ENCODE data around the gene CUBN. TPM values are rescaled to one million over a fixed set of nuclear protein-coding genes. Genes with fewer than 3 reads are reported as not detected.

CUBN gene
- total and polyA plus RNA-seq, 5 donors from 2014 or later: 0.01 to 4.7 (median 0.15) TPM

- peak overlapping the region in 2 of 3 donors; percentile 29 to 90 for H3K27ac Mint-ChIP-seq
- Histone ChIP-seq H3K4me3 (ENCODE audit: low read depth, low read length) (no peak overlapping the region), H3K27ac (ENCODE audit: insufficient read depth, low read length, poor library complexity, severe bottlenecking) (no peak overlapping the region), H3K9me3 (ENCODE audit: control insufficient read depth in 2 of 2, low read length in 2 of 2) (no peaks in the 10 kb centered on the region), H3K4me1 (ENCODE audit: control insufficient read depth, insufficient read depth, low read length, poor library complexity, severe bottlenecking) (peaks cover 17% of the 10 kb centered on the region), H3K27me3 (ENCODE audit: control insufficient read depth, insufficient read depth, low read length) (no peaks in the 10 kb centered on the region), H3K36me3 (ENCODE audit: control insufficient read depth, insufficient read depth, low read length) (no peaks in the 10 kb centered on the region)
- H3K4me1 Mint-ChIP-seq: peaks cover 13 to 38% (median 28%) of the 10 kb centered on the region in 4 donors
- DNase-seq (peak in 1 of 3 donors; percentile 10), ATAC-seq (ENCODE audit: low read depth in 2 of 2) (no peak)
- H3K27me3 Mint-ChIP-seq: no peaks in the 10 kb centered on the region
- H3K4me3 Mint-ChIP-seq: no peak overlapping the region
- peaks cover 4% of the 10 kb centered on the region for H3K36me3 Mint-ChIP-seq
- no peaks in the 10 kb centered on the region for H3K9me3 Mint-ChIP-seq
These were observed 95.9 kb downstream of the CUBN start for GRCh38 chr10:17033529-17034260.

DNA sequence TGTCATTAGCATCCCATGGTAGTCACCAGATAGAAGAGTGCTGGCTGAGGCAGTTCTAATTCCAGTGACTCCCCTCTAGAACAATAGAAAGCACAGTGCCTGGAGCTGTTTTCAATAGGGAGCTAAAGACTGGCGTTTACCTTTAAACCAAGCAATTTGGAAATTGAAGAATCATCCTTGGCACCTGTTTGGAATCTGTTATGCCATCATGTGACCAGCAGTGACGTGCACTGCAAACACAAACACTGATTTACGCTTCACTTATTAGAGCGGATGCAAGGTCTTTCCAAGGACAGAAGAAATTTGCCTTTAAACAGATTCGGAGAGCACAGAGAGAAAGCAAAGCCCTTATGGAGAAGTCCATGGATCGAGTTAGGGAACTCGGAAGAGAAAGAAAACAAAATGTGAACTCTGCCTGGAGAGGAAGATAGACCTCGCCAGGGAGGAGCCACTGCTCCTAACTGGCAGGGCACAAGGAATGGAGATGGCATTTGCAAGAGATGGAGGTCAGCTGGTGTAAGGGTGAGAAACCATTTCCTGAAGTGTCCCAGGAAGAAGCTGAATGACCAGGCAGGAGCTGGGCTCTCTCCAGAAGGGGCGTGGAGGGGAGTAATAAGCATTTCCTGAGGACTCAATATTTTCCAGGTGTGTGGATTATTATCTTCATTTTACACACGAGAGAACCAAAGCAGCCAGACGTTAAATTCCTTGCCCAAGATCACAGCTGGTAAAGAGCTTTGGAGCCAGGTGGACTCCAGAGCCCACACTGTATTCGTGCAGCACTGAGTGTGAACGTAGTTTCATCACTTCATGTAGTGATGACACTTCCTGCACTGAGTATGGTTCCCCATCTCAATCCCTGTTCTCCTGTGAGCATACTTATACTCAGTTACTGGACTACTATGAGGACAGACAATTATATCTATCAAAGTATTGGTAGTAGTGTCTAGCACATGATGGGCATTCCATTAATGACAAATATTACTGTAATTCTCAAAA lies 97.7 kb downstream of the CUBN start:
- no peak overlapping the region for H3K4me3 ChIP-seq (ENCODE audit: low read depth, low read length)
- DNase-seq (no peak), ATAC-seq (ENCODE audit: low read depth in 2 of 2) (no peak)
- no peak overlapping the region for H3K27ac ChIP-seq (ENCODE audit: insufficient read depth, low read length, poor library complexity, severe bottlenecking)
- peaks cover 35% of the 10 kb centered on the region for H3K4me1 ChIP-seq (ENCODE audit: control insufficient read depth, insufficient read depth, low read length, poor library complexity, severe bottlenecking)
- H3K36me3 ChIP-seq (ENCODE audit: control insufficient read depth, insufficient read depth, low read length): no peaks in the 10 kb centered on the region
- Mint-ChIP-seq H3K4me1 (peaks cover 15 to 52% (median 35%) of the 10 kb centered on the region in 4 donors), H3K4me3 (no peak overlapping the region), H3K36me3 (peaks cover 4% of the 10 kb centered on the region), H3K27ac (peak overlapping the region in 1 of 3 donors; percentile 17), H3K27me3 (no peaks in the 10 kb centered on the region), H3K9me3 (no peaks in the 10 kb centered on the region)
- H3K9me3 ChIP-seq (ENCODE audit: control insufficient read depth in 2 of 2, low read length in 2 of 2): no peaks in the 10 kb centered on the region
- H3K27me3 ChIP-seq (ENCODE audit: control insufficient read depth, insufficient read depth, low read length): no peaks in the 10 kb centered on the region

DNA sequence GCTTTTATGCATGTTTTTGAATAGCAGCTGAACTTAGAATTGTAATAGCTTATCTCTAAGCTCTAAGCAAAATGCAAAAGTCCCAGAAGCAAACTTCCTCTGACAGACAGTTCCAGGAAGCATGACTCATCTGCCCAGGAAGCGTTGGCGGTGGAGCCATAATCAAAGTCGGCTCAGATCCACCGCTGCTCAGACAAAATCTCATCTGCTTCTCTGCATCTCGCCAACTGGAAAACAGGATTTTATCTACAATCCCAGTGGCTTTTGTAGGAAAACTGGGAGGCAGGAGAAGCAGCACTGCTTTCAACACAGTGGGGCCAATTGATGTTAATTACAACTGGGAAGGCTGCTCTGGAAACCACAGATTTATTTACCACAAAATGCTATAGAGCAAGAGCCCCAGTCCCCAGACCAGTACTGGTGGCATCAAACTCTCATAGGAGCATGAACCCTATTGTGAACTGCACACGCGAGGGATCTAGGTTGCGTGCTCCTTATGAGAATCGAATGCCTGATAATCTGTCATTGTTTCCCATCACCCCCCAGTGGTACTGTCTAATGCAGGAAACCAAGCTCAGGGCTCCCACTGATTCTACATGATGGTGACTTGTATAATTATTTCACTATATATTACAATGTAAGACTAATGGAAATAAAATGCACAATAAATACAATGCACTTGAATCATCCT lies 99.9 kb downstream of the CUBN start:
- no peaks in the 10 kb centered on the region for H3K9me3 ChIP-seq (ENCODE audit: control insufficient read depth in 2 of 2, low read length in 2 of 2)
- no peaks in the 10 kb centered on the region for H3K27me3 ChIP-seq (ENCODE audit: control insufficient read depth, insufficient read depth, low read length)
- H3K36me3 ChIP-seq (ENCODE audit: control insufficient read depth, insufficient read depth, low read length): no peaks in the 10 kb centered on the region
- ATAC-seq (ENCODE audit: low read depth in 2 of 2) (peak; percentile 53 to 57), DNase-seq (peak; percentile 37 to 88 (median 54))
- H3K4me1 ChIP-seq (ENCODE audit: control insufficient read depth, insufficient read depth, low read length, poor library complexity, severe bottlenecking): peaks cover 57% of the 10 kb centered on the region
- Mint-ChIP-seq H3K9me3 (no peaks in the 10 kb centered on the region), H3K27ac (peak overlapping the region; percentile 86 to 96 (median 90)), H3K4me1 (peaks cover 26 to 73% (median 49%) of the 10 kb centered on the region in 4 donors), H3K27me3 (no peaks in the 10 kb centered on the region), H3K4me3 (peak overlapping the region; percentile 72 to 88 (median 86)), H3K36me3 (no peaks in the 10 kb centered on the region)
- peak overlapping the region; percentile 88 for H3K4me3 ChIP-seq (ENCODE audit: low read depth, low read length)
- H3K27ac ChIP-seq (ENCODE audit: insufficient read depth, low read length, poor library complexity, severe bottlenecking): peak overlapping the region; percentile 74

- Mint-ChIP-seq H3K36me3 (no peaks in the 10 kb centered on the region), H3K4me3 (peak overlapping the region; percentile 72 to 88 (median 86)), H3K27me3 (no peaks in the 10 kb centered on the region), H3K27ac (peak overlapping the region; percentile 86 to 96 (median 90)), H3K9me3 (no peaks in the 10 kb centered on the region), H3K4me1 (peaks cover 26 to 77% (median 51%) of the 10 kb centered on the region in 4 donors)
- Histone ChIP-seq H3K4me1 (ENCODE audit: control insufficient read depth, insufficient read depth, low read length, poor library complexity, severe bottlenecking) (peaks cover 62% of the 10 kb centered on the region), H3K36me3 (ENCODE audit: control insufficient read depth, insufficient read depth, low read length) (no peaks in the 10 kb centered on the region), H3K9me3 (ENCODE audit: control insufficient read depth in 2 of 2, low read length in 2 of 2) (no peaks in the 10 kb centered on the region), H3K27me3 (ENCODE audit: control insufficient read depth, insufficient read depth, low read length) (no peaks in the 10 kb centered on the region), H3K27ac (ENCODE audit: insufficient read depth, low read length, poor library complexity, severe bottlenecking) (peak overlapping the region; percentile 74), H3K4me3 (ENCODE audit: low read depth, low read length) (peak overlapping the region; percentile 88)
- DNase-seq: no peak
- ATAC-seq (ENCODE audit: low read depth in 2 of 2): peak in 1 of 2 donors; percentile 2
These were observed 100.4 kb downstream of the CUBN start for GRCh38 chr10:17029239-17029580.

DNA sequence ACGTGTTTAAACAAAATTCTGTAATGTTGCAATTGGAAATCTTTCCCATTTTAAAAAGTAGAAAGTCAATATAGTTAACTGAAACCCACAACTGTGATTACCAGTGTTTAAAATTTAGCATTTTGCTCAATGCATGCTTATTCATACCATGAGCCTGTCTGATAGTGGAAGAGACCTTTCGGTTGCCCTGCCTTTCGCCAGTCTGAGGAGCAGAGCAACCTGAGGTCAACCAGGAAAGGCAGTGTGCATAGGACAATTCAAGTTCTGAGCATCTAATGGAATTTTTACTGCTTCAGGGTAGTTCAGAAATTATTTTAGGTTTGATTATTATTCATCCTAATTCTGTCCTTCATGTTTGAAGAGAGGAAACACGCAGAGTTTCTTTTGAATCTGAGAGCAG lies 100.8 kb downstream of the CUBN start:
- Mint-ChIP-seq H3K4me1 (peaks cover 26 to 77% (median 53%) of the 10 kb centered on the region in 4 donors), H3K4me3 (peak overlapping the region; percentile 72 to 88 (median 86))

DNA sequence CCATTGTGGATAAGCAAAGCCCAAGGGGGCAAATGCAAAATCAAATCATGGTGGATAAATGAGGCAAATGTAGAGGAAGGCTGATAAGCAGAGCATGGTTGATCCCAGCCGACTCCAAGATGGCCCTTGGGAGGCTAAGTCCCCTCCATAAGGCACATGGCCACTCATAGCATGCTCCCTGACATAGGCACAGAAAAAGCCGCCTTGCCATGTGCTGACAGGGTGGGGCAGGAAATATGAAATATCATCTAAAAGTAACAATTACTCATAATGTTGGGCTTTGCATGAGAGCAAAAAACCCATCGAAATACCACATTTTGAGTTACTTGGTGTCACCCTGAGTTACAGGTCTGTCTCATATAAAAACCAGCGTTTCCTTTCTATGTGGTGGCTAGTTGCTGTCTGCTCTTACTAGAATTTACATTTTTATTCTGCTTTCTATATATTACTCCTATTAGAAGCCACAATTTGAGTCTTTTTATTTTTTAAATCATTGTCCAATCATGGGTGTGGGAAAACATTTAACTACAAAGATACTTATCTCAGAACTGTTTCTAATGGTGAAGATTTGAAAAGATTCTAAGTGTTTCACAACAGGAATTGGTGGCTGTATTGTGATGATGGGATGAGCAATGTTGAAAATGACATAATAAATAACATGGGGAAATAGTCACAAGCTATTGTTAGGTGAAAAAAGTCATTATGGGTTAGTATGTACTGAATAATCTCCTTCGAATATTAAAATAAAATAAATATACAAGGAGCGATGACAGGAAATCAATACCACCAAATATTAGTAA lies 102.7 kb downstream of the CUBN start:
- Mint-ChIP-seq H3K27me3 (no peaks in the 10 kb centered on the region), H3K27ac (peak overlapping the region; percentile 87 to 96 (median 91)), H3K4me3 (peak overlapping the region; percentile 39 to 68 (median 60)), H3K36me3 (no peaks in the 10 kb centered on the region), H3K9me3 (no peaks in the 10 kb centered on the region), H3K4me1 (peaks cover 31 to 82% (median 55%) of the 10 kb centered on the region in 4 donors)
- DNase-seq: peak; percentile 50 to 93 (median 77)
- Histone ChIP-seq H3K27ac (ENCODE audit: insufficient read depth, low read length, poor library complexity, severe bottlenecking) (peak overlapping the region; percentile 92), H3K4me1 (ENCODE audit: control insufficient read depth, insufficient read depth, low read length, poor library complexity, severe bottlenecking) (peaks cover 76% of the 10 kb centered on the region), H3K9me3 (ENCODE audit: control insufficient read depth in 2 of 2, low read length in 2 of 2) (no peaks in the 10 kb centered on the region), H3K4me3 (ENCODE audit: low read depth, low read length) (peak overlapping the region; percentile 45), H3K27me3 (ENCODE audit: control insufficient read depth, insufficient read depth, low read length) (no peaks in the 10 kb centered on the region), H3K36me3 (ENCODE audit: control insufficient read depth, insufficient read depth, low read length) (no peaks in the 10 kb centered on the region)
- ATAC-seq (ENCODE audit: low read depth in 2 of 2): peak; percentile 71 to 73

More for the DNA sequence above, 100.8 kb downstream of the CUBN start:
- Histone ChIP-seq H3K4me3 (ENCODE audit: low read depth, low read length) (peak overlapping the region; percentile 88), H3K36me3 (ENCODE audit: control insufficient read depth, insufficient read depth, low read length) (no peaks in the 10 kb centered on the region), H3K4me1 (ENCODE audit: control insufficient read depth, insufficient read depth, low read length, poor library complexity, severe bottlenecking) (peaks cover 66% of the 10 kb centered on the region), H3K27me3 (ENCODE audit: control insufficient read depth, insufficient read depth, low read length) (no peaks in the 10 kb centered on the region), H3K9me3 (ENCODE audit: control insufficient read depth in 2 of 2, low read length in 2 of 2) (no peaks in the 10 kb centered on the region), H3K27ac (ENCODE audit: insufficient read depth, low read length, poor library complexity, severe bottlenecking) (peak overlapping the region; percentile 74)
- H3K36me3 Mint-ChIP-seq: no peaks in the 10 kb centered on the region
- no peak for ATAC-seq (ENCODE audit: low read depth in 2 of 2)
- DNase-seq: no peak
- H3K27ac Mint-ChIP-seq: peak overlapping the region; percentile 85 to 96 (median 86)
- no peaks in the 10 kb centered on the region for H3K9me3 Mint-ChIP-seq
- no peaks in the 10 kb centered on the region for H3K27me3 Mint-ChIP-seq
